Measurements from ENCODE around the gene C17orf107. TPM values are rescaled to one million over a fixed set of nuclear protein-coding genes. Genes with fewer than 3 reads are reported as not detected.

Gene C17orf107
- total and polyA plus RNA-seq, 2 of the 13 experiments (the other 11 are each of a cell fraction or from before 2014, with no cell fraction given) = 0.20 to 0.59 TPM

DNA sequence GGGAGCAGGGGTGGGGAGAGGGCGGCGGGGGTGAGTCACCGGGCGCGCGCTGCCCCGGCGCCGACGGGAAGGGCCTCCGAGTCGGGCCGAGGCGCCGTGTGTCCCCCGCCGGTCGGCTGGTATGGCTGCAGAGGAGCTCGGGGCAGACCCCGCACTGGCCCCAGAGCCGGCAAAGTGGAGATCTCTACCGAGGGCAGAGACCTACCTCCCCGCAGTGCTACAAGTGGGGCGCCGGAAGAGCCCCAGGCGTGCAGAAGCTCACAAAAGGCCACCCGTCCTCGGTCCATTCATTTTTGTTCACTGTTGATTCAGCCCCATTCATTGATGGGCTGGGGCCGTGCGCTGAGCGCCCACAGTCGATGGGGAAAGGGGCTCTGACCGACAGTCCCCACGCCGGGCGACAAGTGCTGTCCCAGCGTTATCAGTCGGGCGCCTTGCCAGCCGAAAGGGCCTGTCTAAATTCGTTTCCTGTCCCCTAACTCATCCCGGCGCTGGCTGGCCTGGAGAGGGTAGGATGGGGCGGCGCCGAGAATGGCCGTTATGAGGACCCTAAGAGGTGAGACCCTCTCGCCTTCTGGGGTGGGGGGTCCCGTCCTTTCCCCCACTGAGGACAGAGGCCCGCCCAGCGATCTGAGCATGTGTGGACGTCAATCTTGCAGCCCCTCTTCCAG, 50.9 kb downstream of the C17orf107 start (continued):
- TF ChIP-seq NONO (IDR thresholded peaks at IDR 0.05) (no peak), NONO (CRISPR knock-in tag; conservative IDR thresholded peaks at IDR 0.05) (no peak), ZNF30 (CRISPR knock-in tag; IDR thresholded peaks at IDR 0.05) (no peak), PHB2 (IDR thresholded peaks at IDR 0.05; ENCODE audit: partially characterized antibody) (no peak), LCORL (IDR thresholded peaks at IDR 0.05) (no peak), LCORL (CRISPR knock-in tag; IDR thresholded peaks at IDR 0.05) (peak; percentile 58; the same call in 1 of the 2 replicates), ZNF605 (CRISPR knock-in tag; IDR thresholded peaks at IDR 0.05) (peak; percentile 31; the same call in 1 of the 2 replicates), SP1 (IDR thresholded peaks at IDR 0.05) (no peak), SP1 (CRISPR knock-in tag; IDR thresholded peaks at IDR 0.05) (no peak), ZNF552 (CRISPR knock-in tag; IDR thresholded peaks at IDR 0.05; ENCODE audit: borderline replicate concordance) (no peak), MEIS2 (CRISPR knock-in tag; IDR thresholded peaks at IDR 0.05) (0 out of 2 replicates have a peak, but pooled peaks have one; percentile 6), HNRNPL (IDR thresholded peaks at IDR 0.05; ENCODE audit: low read depth, low read length) (no peak), KLF12 (CRISPR knock-in tag; IDR thresholded peaks at IDR 0.05; ENCODE audit: borderline replicate concordance) (no peak), ERF (CRISPR knock-in tag; IDR thresholded peaks at IDR 0.05) (no peak), SNRNP70 (IDR thresholded peaks at IDR 0.05; ENCODE audit: low read depth, low read length) (no peak), PHF21A (CRISPR knock-in tag; IDR thresholded peaks at IDR 0.05) (no peak), CBFB (CRISPR knock-in tag; IDR thresholded peaks at IDR 0.05) (no peak)
- TF ChIP-seq, protein P1, sequence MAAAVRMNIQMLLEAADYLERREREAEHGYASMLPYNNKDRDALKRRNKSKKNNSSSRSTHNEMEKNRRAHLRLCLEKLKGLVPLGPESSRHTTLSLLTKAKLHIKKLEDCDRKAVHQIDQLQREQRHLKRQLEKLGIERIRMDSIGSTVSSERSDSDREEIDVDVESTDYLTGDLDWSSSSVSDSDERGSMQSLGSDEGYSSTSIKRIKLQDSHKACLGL (CRISPR knock-in tag; IDR thresholded peaks at IDR 0.05) = peak; percentile 78
- TF ChIP-seq, protein P2, sequence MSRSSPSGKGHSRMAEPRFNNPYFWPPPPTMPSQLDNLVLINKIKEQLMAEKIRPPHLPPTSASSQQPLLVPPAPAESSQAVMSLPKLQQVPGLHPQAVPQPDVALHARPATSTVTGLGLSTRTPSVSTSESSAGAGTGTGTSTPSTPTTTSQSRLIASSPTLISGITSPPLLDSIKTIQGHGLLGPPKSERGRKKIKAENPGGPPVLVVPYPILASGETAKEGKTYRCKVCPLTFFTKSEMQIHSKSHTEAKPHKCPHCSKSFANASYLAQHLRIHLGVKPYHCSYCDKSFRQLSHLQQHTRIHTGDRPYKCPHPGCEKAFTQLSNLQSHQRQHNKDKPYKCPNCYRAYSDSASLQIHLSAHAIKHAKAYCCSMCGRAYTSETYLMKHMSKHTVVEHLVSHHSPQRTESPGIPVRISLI (CRISPR knock-in tag; IDR thresholded peaks at IDR 0.05; ENCODE audit: borderline replicate concordance) = no peak
- TF ChIP-seq, protein P3, sequence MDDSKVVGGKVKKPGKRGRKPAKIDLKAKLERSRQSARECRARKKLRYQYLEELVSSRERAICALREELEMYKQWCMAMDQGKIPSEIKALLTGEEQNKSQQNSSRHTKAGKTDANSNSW (CRISPR knock-in tag; IDR thresholded peaks at IDR 0.05; ENCODE audit: borderline replicate concordance) = no peak
- TF ChIP-seq, protein P4, sequence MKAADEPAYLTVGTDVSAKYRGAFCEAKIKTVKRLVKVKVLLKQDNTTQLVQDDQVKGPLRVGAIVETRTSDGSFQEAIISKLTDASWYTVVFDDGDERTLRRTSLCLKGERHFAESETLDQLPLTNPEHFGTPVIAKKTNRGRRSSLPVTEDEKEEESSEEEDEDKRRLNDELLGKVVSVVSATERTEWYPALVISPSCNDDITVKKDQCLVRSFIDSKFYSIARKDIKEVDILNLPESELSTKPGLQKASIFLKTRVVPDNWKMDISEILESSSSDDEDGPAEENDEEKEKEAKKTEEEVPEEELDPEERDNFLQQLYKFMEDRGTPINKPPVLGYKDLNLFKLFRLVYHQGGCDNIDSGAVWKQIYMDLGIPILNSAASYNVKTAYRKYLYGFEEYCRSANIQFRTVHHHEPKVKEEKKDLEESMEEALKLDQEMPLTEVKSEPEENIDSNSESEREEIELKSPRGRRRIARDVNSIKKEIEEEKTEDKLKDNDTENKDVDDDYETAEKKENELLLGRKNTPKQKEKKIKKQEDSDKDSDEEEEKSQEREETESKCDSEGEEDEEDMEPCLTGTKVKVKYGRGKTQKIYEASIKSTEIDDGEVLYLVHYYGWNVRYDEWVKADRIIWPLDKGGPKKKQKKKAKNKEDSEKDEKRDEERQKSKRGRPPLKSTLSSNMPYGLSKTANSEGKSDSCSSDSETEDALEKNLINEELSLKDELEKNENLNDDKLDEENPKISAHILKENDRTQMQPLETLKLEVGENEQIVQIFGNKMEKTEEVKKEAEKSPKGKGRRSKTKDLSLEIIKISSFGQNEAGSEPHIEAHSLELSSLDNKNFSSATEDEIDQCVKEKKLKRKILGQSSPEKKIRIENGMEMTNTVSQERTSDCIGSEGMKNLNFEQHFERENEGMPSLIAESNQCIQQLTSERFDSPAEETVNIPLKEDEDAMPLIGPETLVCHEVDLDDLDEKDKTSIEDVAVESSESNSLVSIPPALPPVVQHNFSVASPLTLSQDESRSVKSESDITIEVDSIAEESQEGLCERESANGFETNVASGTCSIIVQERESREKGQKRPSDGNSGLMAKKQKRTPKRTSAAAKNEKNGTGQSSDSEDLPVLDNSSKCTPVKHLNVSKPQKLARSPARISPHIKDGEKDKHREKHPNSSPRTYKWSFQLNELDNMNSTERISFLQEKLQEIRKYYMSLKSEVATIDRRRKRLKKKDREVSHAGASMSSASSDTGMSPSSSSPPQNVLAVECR (CRISPR knock-in tag; IDR thresholded peaks at IDR 0.05; ENCODE audit: borderline replicate concordance) = peak; percentile 64; the same call in 1 of the 2 replicates
- TF ChIP-seq, protein P5, sequence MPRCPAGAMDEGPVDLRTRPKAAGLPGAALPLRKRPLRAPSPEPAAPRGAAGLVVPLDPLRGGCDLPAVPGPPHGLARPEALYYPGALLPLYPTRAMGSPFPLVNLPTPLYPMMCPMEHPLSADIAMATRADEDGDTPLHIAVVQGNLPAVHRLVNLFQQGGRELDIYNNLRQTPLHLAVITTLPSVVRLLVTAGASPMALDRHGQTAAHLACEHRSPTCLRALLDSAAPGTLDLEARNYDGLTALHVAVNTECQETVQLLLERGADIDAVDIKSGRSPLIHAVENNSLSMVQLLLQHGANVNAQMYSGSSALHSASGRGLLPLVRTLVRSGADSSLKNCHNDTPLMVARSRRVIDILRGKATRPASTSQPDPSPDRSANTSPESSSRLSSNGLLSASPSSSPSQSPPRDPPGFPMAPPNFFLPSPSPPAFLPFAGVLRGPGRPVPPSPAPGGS (CRISPR knock-in tag; IDR thresholded peaks at IDR 0.05) = no peak
- TF ChIP-seq, protein P6, sequence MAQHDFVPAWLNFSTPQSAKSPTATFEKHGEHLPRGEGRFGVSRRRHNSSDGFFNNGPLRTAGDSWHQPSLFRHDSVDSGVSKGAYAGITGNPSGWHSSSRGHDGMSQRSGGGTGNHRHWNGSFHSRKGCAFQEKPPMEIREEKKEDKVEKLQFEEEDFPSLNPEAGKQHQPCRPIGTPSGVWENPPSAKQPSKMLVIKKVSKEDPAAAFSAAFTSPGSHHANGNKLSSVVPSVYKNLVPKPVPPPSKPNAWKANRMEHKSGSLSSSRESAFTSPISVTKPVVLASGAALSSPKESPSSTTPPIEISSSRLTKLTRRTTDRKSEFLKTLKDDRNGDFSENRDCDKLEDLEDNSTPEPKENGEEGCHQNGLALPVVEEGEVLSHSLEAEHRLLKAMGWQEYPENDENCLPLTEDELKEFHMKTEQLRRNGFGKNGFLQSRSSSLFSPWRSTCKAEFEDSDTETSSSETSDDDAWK (CRISPR knock-in tag; IDR thresholded peaks at IDR 0.05) = no peak

All from HepG2 (cell line).